ENCODE results near the gene C1QTNF3. TPM values are rescaled to one million over a fixed set of nuclear protein-coding genes. Genes with fewer than 3 reads are reported as not detected.

Gene C1QTNF3
- total and polyA plus RNA-seq, 2 of the 8 experiments (the other 6 are each of a cell fraction or from before 2014, with no cell fraction given): 1.0 to 1.2 TPM

DNA sequence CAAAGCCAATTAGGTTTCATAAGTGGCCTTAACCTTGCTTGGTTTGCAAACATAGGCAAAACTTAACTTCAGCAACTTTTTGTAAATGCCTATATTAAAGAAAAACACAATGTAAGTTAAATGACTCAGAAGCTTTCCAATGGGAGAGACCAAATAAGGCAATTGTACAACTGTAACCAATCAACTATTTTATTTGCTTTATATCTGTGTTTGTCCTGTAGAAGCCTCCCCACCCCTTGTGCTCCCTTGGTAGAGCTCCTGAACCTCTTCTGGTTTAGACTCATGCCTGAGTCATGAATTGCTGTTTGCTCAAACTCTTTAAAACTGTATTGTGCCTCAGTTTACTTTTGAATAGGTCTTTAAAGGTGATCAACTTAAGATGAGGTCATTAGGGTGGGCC is 3.0 kb upstream of the C1QTNF3 start (continued):
- TF ChIP-seq CHD7 (IDR thresholded peaks at IDR 0.05; ENCODE audit: insufficient replicate concordance, low read length): no peak
- TF ChIP-seq, protein P1, sequence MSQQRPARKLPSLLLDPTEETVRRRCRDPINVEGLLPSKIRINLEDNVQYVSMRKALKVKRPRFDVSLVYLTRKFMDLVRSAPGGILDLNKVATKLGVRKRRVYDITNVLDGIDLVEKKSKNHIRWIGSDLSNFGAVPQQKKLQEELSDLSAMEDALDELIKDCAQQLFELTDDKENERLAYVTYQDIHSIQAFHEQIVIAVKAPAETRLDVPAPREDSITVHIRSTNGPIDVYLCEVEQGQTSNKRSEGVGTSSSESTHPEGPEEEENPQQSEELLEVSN (IDR thresholded peaks at IDR 0.05): no peak
- TF ChIP-seq JUN (IDR thresholded peaks at IDR 0.05; ENCODE audit: low read depth, low read length): no peak
- TF ChIP-seq RFX5 (IDR thresholded peaks at IDR 0.05; ENCODE audit: borderline replicate concordance, low read depth, low read length): no peak
- TF ChIP-seq MAFK (IDR thresholded peaks at IDR 0.05; ENCODE audit: low read depth, low read length): no peak
- no peak for TF ChIP-seq BRCA1 (IDR thresholded peaks at IDR 0.05; ENCODE audit: low read depth, low read length)
